Raji (cell line): ENCODE data around the gene POLDIP3.

Experiments used
- POLR2A ChIP-seq: IDR thresholded peaks from 2 replicates; pipeline ENCODE4 v1.6.1; 2011; ENCODE audit warnings: low read depth, low read length, control low read depth; ENCODE audit not compliant: insufficient read depth

The POLDIP3 gene

DNA sequence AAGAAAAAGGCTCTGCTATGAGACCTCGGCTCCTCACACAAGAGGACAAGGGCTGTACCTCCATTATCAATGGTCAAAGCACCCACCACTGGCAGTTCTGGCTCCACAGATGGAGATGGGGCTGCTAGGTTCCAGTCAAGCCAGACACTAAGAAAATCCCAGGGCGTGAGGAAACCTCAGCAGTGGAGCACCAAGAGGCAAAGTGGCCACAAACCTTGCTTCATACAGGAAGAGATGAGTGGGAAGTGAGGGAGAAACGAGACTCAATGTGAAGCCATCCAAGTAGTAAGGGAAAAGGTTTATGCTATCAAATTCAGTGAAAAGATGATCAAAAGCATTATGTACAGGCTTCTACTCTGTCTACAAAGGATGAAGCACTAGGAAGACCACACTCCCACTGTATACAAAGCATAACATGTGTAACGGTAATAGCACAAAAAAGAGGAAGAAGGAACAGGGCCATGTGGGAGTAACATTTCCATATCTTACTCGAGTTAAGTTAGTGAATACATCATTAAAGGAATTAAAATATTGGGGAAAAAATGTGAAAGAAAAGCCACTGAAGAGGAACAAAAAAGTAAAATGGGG lies 27.0 kb downstream of the POLDIP3 start:
- TF ChIP-seq POLR2A: no peak

DNA sequence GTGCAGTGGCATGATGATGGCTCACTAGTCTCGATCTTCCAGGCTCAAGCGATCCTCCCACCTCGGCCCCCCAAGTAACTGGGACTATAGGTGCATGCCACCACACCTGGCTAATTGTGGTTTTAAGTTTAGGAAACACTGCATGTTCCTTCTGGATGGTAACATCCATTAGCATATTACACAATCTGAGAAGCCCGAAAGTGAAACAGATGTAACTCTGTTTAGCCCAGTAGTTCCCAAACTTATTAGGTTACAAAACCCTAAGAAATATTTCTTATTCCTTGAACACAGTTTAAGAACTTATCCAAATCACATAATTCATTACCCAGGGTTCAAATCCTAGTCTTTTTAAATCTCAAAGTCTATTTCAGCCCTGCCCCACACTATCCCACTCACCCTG lies 28.3 kb downstream of the POLDIP3 start:
- no peak for TF ChIP-seq POLR2A

DNA sequence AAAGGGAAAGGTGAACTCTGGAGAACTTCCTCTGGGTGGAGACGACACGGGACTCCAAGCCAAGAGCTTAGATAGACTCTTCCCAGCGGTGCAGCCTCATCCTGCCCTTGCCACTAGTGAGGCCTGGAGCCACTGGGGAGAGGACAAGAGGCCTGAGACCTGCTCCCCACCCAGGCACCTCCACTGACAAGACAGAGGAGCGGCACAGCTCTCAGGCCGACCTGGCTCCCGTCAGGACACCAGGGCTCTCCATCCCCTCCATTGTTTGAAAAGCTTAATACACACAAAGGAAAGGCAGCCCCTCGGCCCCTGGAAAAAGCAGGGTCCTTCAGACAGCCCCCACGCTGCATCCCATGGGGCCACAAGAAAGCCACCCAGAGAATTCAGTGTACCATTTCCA lies 29.6 kb downstream of the POLDIP3 start:
- TF ChIP-seq POLR2A: no peak

DNA sequence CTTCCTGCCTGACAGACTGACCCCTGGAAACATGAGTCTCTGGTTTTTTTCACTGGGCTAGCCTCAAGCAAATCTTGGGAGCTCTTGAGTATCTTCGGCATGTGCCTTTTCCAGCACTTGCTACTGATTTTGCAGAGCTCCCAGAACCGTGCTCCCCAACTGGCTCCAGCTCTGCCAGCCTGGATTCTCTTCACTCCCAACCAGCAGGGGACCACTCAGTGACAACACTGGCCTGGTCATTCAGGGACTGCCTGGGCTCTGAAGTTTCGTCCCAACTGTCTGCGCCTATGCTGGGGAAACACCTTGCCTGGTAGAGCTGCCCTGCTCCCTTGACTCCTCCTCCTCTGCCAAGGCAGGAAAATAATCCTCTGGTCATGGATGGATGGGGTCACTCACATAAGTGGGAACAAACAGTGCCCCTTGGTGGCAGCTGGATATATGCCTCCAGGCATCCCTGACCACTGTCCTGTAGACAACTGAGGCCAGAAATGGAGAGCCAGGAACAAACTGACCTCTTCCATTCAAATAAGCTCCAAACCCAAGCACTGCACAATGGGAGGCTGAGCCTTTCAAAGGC lies 30.2 kb downstream of the POLDIP3 start:
- no peak for TF ChIP-seq POLR2A

DNA sequence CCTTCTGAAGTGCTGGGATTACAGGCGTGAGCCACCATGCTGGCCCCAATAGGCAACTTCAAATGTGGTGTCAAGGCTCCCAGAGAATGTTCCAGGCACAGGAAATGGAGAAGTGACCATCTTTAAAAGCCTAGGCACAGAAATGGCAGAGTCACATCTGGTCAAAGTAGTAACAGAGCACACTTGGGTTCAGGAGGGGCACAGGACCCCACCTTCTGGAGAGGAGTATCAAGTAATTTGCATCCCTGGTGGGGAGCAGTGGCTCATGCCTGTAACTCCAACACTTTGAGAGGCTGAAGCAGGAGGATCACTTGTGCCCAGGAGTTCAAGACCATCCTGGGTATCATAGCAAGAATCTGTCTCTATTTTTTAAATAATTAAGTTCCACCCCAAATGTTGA lies 31.7 kb downstream of the POLDIP3 start:
- no peak for TF ChIP-seq POLR2A

DNA sequence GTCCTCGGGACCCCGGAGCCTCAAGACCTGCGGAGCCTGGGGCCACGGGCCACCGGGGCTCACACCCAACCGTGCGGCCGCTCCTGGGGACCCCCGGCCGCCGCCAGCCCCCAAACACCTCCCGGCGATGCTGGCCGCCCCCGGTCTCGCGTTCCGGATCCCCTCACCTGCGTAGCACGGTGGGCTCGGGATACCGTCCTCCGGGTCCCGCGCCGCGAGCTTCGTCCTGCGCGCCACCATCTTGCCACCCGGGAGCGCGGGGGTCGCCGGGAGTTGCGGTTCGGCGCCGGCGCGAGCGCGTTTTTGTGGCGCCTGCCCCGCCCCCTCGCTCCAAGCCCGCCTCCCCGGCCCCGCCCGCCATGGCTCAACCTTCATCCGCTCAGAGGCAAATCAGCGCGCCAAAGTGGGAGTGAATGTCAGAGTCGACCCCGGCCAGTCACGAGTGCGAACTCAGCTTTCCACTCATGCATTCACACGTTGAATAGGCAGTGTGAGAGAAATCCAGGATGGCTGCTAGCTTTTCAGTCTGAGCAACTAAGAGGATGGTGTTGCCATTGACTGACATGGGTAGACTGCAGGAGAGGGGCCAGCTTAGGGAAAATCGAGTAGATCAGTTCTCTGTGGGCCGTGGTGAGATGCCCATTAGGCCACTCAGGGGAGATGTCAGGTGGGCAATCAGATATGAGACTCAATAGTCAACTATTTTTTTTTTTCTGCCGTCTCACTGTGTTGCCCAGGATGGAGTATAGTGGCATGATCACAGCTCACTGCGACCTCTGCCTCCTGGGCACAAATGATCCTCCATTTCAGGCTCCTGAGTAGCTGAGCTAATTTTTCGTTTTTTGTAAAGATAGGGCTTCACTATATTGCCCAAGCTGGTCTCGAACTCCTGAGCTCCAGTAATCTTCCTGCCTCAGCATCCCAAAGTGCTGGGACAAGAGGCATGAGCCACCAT lies 32.6 kb downstream of the POLDIP3 start:
- TF ChIP-seq POLR2A: peak; percentile 83

DNA sequence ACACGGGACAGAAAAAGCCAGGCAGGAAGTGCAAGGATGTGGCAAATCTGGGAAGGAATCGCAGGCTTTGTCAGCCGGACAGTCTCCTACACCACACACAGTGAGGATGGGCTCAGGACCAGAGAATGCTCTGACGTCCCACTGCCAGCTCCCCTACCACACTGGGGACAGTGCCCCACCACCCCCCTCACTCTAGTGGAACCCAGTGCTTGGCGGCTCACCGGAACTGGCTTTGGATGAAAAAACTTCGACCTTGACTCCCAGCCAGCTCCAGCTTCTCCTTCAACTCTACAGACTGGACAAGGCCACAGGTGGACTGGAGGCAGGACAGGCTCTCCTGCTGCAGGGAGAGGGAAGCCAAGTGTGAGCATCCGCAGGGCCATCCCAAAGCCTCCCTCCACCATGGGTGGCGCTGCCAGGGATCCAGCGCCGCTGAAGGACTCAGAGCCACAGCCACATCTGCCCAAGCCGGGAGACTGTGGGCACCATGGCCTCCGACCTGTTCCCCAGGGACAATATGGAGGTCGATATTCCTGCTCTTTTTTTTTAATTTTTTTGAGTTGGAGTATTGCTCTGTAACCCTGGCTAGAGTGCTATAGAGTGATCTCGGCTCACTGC lies 37.0 kb downstream of the POLDIP3 start:
- no peak for TF ChIP-seq POLR2A

DNA sequence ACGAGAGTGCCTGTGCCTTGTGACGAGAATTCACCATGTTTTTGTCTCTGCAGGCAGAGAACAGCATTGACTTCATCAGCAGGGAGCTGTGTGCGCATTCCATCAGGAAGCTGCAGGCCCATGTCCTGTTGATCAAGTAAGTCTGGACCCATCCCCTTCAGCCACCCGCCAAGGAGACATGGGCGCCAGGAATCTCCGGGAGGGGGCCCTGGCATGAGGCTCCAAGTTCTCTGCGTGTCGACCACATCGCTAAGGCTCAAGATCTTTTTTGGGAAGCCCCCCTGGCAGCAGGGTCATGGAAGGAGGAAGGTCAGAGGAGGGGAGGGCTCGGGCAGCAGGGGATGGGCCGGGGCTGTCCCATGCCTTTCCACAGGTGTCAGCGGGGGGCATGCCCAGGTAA lies 43.6 kb downstream of the POLDIP3 start:
- 0 out of 2 replicates have a peak, but pooled peaks have one; percentile 8 for TF ChIP-seq POLR2A

DNA sequence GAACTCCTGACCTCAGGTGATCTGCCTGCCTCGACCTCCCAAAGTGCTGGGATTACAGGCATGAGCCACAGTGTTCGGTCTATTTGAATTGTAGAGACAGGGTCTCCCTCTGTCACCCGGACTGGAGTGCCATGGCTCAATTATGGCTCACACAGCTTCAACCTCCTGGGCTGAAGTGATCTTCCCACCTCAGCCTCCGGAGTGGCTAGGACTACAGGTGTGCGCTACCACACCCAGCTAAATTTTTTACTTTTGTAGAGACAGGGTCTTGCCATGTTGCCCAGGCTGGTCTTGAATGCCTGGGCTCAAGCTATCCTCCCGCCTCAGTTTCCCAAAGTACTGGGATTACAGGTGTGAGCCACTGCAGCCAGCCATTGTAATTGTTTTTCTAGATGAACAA lies 46.7 kb downstream of the POLDIP3 start:
- TF ChIP-seq POLR2A: 0 out of 2 replicates have a peak, but pooled peaks have one; percentile 6

DNA sequence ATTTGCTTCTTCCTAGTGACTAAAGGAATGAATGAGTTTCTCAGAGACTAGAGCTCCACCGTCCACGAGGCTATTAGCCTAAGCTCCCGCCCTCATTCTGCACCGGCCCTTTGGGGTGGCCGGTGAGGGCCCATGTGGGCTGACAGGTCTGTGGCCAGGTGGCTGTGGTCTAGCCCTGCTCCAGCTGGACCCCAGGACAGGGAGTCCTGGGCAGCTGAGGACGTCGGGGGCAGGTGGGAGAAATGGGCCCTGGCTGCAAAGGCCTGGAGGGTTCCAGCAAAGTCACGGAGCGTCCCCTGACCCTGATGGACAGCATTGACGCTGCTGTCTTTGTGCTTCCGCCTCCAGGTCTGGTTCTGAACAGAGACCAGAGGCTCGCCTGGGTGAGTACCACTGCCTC lies 48.7 kb downstream of the POLDIP3 start:
- no peak for TF ChIP-seq POLR2A

DNA sequence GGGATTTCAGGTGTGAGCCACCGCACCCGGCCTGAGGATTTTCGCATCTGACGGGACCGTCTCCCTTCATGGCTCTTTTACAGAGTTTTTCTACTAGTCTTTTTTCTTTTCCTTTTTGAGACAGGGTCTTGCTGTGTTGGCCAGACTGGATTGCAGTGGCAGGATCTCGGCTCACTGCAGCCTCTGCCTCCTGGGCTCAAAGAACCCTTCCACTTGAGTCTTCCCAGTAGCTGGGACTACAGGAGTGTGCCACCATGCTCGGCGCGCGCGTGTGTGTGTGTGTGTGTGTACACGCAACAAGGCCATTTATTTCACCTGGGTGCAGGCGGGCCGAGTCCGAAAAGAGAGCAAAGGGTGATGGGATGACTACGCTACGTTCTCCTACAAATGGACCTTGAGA lies 50.0 kb downstream of the POLDIP3 start:
- TF ChIP-seq POLR2A: no peak

DNA sequence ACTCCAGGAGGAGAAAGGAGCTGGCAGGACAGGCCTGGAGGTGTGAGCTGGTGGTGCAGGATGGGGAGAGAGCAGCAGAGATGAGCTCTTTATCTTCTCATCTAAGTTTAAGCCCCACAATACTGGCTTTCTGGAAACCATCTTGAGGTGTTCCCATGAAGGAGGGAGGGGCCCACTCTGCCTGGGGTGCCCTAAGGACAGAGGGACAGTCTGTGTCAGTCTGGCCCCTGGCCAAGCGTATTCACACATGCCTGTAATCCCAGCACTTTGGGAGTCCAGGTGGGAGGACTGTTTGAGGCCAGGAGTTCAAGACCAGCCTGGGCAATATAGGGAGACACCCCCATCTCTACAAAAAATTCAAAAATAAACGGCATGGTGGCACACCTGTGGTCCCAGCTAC lies 52.0 kb downstream of the POLDIP3 start:
- TF ChIP-seq POLR2A: no peak

DNA sequence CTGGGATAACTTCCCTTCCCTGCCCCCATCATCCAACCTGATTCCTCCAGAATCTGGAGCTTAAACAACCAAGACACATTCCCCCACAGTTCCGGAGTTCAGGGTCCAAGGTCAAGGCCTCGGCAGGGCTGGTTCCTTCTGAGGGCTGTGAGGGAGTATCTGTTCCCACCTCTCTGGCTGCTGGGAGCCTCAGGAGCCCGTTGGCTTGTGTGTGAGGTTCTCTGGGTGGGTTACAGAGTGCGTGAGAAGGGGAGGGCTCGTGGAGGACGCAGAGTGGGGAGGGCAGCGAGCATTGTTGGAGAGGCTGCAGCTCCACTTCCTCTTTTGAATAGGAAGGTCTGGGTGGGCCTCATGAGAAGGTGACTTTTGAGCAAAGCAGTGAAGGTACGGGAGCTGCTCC lies 52.4 kb downstream of the POLDIP3 start:
- no peak for TF ChIP-seq POLR2A

DNA sequence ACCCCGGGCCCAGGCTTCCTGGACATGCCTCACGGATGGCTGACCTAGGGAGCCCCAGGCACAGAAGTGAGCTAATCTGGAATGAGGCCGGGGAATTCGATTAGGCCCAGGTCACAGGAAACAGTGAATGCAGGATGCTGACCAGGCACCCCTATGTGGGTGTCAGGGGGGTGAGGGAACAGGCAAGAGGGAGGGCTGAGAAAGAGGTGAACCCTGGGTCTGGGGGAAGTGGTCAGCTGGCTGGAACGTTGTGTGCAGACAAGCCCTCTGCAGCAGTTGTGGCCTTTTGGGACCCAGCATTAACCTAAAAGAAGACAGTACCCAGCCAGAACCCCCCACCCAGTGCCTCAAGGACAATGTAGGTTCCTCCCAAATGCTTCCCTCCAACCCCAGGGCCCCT lies 52.8 kb downstream of the POLDIP3 start:
- TF ChIP-seq POLR2A: no peak

DNA sequence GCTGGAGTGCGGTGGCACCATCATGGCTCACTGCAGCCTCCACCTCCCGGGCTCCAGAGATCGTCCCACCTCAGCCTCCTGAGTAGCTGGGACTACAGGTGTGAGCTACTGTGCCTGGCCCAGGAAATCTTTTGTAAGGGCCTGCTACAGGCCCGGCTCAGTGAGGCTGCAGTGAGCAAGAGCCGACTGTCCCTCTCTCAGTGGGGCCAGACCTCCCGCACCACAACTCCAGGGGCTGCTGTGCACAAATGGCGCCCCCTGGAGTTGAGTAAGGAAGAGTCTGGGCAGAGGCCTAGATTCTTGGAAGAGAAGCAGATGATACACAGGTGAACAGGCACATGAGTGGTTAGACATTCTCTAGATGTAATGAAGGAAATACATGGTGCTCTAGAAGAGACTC lies 53.9 kb downstream of the POLDIP3 start:
- TF ChIP-seq POLR2A: no peak

DNA sequence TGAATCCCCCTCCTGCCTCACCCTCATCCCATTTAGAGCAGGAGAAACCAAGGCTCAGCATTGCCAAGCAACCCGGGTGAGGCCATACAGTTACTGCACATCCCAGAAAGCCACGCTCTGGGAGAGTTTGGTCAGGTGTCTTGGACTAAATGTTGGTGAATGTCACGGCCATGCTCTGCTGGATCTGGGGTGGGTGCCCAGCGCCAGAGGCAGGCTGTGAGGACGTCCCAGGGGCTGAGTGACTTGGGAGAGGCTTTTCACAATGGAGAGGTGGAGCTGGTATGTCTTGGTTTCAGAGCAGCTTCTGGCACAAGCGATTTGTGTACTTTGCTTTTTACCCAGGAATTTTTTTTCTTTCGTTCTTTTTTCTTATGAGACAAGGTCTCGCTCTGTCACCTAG lies 54.3 kb downstream of the POLDIP3 start:
- no peak for TF ChIP-seq POLR2A
